Natural killer cell (primary cell): ENCODE results near the gene URI1. TPM values are rescaled to one million over a fixed set of nuclear protein-coding genes. Genes with fewer than 3 reads are reported as not detected.

Experiments
- ATAC-seq, 3 donors: fragments of 150-1000 bp in 2 of 3; fragments of 200-7000 bp in 1 of 3; cut with Tn5 transposase; 1 replicate in 1 of 3; 2 replicates in 2 of 3; pipeline ENCODE4 v1.10.0; 2021; ENCODE audit warnings: mild to moderate bottlenecking in 2 of 3, moderate library complexity in 2 of 3
- DNase-seq, 2 donors: peaks; one replicate each; pipeline versions ENCODE4 v3.0.0 to v3.0.0-alpha.2; 2013 to 2021; ENCODE audit warnings: mixed read lengths in 1 of 2
- H3K27ac ChIP-seq: one replicate; pipeline ENCODE4 v1.5.1; 2013; ENCODE audit warnings: mild to moderate bottlenecking, low read length
- H3K27me3 ChIP-seq: one replicate; pipeline ENCODE4 v1.6.1; 2013; ENCODE audit warnings: low read length; ENCODE audit not compliant: control insufficient read depth, insufficient read depth
- H3K36me3 ChIP-seq: one replicate; pipeline ENCODE4 v1.6.1; 2013; ENCODE audit warnings: low read length; ENCODE audit not compliant: control insufficient read depth, insufficient read depth
- H3K4me1 ChIP-seq: one replicate; pipeline ENCODE4 v1.6.1; 2013; ENCODE audit warnings: low read length; ENCODE audit not compliant: control insufficient read depth, insufficient read depth
- H3K4me3 ChIP-seq: one replicate; pipeline ENCODE4 v1.5.1; 2013; ENCODE audit warnings: low read length
- H3K9me3 ChIP-seq: one replicate; pipeline ENCODE4 v1.6.1; 2013; ENCODE audit warnings: low read length; ENCODE audit not compliant: control insufficient read depth, insufficient read depth
- H3K27ac Mint-ChIP-seq, 2 donors: one replicate each; pipeline ENCODE4 v1.8.0; 2022; ENCODE audit warnings: mild to moderate bottlenecking in 2 of 2, mixed read lengths in 2 of 2, moderate library complexity in 1 of 2
- H3K27me3 Mint-ChIP-seq, 2 donors: one replicate each; pipeline ENCODE4 v1.8.0; 2022; ENCODE audit warnings: low read depth in 2 of 2, mixed read lengths in 2 of 2
- H3K36me3 Mint-ChIP-seq: one replicate; pipeline ENCODE4 v1.8.0; 2022; ENCODE audit warnings: mixed read lengths
- H3K4me1 Mint-ChIP-seq, 2 donors: one replicate each; pipeline ENCODE4 v1.8.0; 2022; ENCODE audit warnings: mixed read lengths in 2 of 2
- H3K4me3 Mint-ChIP-seq: one replicate; pipeline ENCODE4 v1.8.0; 2022; ENCODE audit warnings: mild to moderate bottlenecking, moderate library complexity, mixed read lengths
- H3K9me3 Mint-ChIP-seq, 2 donors: one replicate each; pipeline ENCODE4 v1.8.0; 2022; ENCODE audit warnings: mixed read lengths in 2 of 2
- WGBS: methylation state at CpG from one replicate; pipeline ENCODE4 v1.1.7; 2013; ENCODE audit warnings: missing lambda C conversion rate; ENCODE audit not compliant: insufficient coverage; 5-methylcytosine and 5-hydroxymethylcytosine counted together
- intact Hi-C: fragments of 100-400 bp; cut with micrococcal nuclease; formaldehyde crosslinking; loops from one replicate; pipeline ENCODE4 v1.14.2; 2022
- total RNA-seq, 4 donors: library from RNA; stranded (reverse); fragments of 120-200 nt in 1 of 4; gene quantifications; one replicate each; pipeline versions ENCODE4 v1.2.3 to v1.2.4, GENCODE V29; 2013 to 2022
- TF ChIP-seq, protein P1 (sequence below): fragments of 200-600 bp; IDR thresholded peaks from one replicate; pipeline ENCODE4 v1.8.0; 2022; ENCODE audit warnings: antibody characterized with exemption

URI1 gene
- total RNA-seq, 3 donors from 2014 or later (not counting 1 experiment from before 2014, with no cell fraction given): 66.8 to 72.8 (median 68.4) TPM

DNA sequence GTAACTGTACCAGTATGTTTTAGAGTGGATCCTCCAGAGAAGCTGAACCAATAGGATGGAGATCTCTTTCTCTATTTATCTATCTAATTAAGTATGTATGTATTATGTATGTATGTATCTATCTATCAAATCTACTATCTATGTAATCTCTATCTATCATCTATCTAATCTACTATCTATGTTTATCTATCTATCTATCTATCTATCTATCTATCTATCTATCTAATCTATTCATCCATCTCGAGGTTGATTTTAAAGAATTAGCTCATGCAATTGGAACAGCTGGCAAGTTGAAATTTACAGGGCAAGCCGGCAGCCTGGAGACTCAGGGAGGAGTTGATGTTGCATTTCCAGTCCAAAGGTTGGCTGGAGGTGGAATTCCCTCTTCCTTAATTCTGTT lies 112.2 kb downstream of the URI1 start:
- Mint-ChIP-seq H3K36me3 (no peaks in the 10 kb centered on the region), H3K27ac (no peak overlapping the region), H3K4me1 (peaks cover 0 to 11% of the 10 kb centered on the region in 2 donors), H3K27me3 (no peaks in the 10 kb centered on the region), H3K9me3 (no peaks in the 10 kb centered on the region), H3K4me3 (no peak overlapping the region)
- TF ChIP-seq, protein P1, sequence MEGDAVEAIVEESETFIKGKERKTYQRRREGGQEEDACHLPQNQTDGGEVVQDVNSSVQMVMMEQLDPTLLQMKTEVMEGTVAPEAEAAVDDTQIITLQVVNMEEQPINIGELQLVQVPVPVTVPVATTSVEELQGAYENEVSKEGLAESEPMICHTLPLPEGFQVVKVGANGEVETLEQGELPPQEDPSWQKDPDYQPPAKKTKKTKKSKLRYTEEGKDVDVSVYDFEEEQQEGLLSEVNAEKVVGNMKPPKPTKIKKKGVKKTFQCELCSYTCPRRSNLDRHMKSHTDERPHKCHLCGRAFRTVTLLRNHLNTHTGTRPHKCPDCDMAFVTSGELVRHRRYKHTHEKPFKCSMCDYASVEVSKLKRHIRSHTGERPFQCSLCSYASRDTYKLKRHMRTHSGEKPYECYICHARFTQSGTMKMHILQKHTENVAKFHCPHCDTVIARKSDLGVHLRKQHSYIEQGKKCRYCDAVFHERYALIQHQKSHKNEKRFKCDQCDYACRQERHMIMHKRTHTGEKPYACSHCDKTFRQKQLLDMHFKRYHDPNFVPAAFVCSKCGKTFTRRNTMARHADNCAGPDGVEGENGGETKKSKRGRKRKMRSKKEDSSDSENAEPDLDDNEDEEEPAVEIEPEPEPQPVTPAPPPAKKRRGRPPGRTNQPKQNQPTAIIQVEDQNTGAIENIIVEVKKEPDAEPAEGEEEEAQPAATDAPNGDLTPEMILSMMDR: no peak
- Histone ChIP-seq H3K4me3 (no peak overlapping the region), H3K27ac (no peak overlapping the region), H3K9me3 (no peaks in the 10 kb centered on the region), H3K4me1 (no peaks in the 10 kb centered on the region), H3K36me3 (no peaks in the 10 kb centered on the region), H3K27me3 (no peaks in the 10 kb centered on the region)
- 89% methylated on average over 2 of the region's 2 CpGs for WGBS
- ATAC-seq (no peak), DNase-seq (no peak)
- intact Hi-C loops: no loop called here

DNA sequence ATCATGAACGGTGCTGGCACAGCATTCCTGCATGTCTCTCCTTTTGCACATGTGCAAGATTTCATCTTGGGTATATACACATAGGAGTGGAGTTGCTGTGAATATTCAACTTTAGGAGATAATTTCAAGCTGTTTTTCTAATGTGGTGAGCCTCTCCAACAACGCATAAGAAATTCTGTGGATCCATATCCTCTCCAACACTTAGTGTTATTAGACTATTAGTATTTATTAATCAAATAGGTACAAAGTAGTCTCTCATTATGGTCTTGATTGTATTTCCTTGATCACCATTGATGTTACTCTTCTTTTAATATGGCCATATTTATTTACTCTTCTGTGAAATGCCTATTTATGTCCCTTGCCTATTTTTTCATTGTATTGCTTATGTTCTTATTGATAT lies 114.5 kb downstream of the URI1 start:
- peaks cover 0 to 7% of the 10 kb centered on the region in 2 donors for H3K4me1 Mint-ChIP-seq
- no peak overlapping the region for H3K4me3 Mint-ChIP-seq
- DNase-seq: no peak
- Histone ChIP-seq H3K9me3 (no peaks in the 10 kb centered on the region), H3K27ac (no peak overlapping the region), H3K27me3 (no peaks in the 10 kb centered on the region), H3K4me1 (no peaks in the 10 kb centered on the region), H3K36me3 (no peaks in the 10 kb centered on the region), H3K4me3 (no peak overlapping the region)
- TF ChIP-seq, protein P1: no peak
- WGBS: 100% methylated on average over 1 of the region's 2 CpGs
- intact Hi-C loops: no loop called here
- no peak for ATAC-seq
- no peak overlapping the region for H3K27ac Mint-ChIP-seq
- H3K36me3 Mint-ChIP-seq: no peaks in the 10 kb centered on the region
- H3K27me3 Mint-ChIP-seq: peaks cover 0 to 3% of the 10 kb centered on the region in 2 donors
- H3K9me3 Mint-ChIP-seq: no peaks in the 10 kb centered on the region

DNA sequence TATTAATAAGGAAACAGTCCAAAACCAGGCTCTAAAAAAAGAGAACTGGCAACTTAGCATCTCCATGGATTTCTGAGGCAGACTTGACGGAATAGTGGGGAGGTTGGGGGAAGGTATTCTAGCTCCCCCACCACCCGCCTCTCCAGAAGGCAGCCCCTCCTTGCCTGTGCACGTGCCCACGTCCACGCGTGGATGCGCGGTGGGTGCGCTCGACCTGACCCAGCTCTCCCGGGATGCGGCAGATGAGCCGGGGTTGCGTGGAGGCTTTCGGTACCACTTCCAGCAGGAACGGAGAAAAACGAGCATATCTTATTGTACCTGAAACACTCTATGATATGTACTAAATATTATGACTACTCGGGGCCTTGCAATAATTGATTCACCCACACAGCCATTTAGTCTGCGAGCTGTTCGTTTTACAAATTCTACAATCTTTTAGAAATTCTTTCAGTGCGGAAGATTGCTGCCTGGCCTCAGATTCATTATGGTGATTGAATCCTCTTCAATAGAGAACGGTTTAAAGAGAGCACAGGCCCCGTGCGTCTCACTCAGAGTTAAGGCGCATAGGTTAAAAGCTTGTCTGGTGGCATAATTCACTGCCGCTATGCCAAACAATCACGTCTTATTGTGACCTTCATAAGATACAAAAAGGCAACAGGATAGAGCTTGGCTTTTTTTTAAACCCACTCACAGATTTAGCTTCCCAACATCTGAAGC lies 117.9 kb downstream of the URI1 start:
- Mint-ChIP-seq H3K36me3 (no peaks in the 10 kb centered on the region), H3K27ac (no peak overlapping the region), H3K27me3 (peaks cover 0 to 4% of the 10 kb centered on the region in 2 donors), H3K4me3 (no peak overlapping the region), H3K9me3 (no peaks in the 10 kb centered on the region), H3K4me1 (no peaks in the 10 kb centered on the region)
- ATAC-seq: no peak
- Histone ChIP-seq H3K9me3 (no peaks in the 10 kb centered on the region), H3K27ac (no peak overlapping the region), H3K36me3 (no peaks in the 10 kb centered on the region), H3K27me3 (no peaks in the 10 kb centered on the region), H3K4me1 (no peaks in the 10 kb centered on the region), H3K4me3 (no peak overlapping the region)
- no peak for DNase-seq
- WGBS: 96% methylated on average over 27 of the region's 27 CpGs
- intact Hi-C loops: no loop called here
- TF ChIP-seq, protein P1: no peak
